Right lobe of liver (tissue), 6 donors: ENCODE data around the gene MOV10. TPM values are rescaled to one million over a fixed set of nuclear protein-coding genes. Genes with fewer than 3 reads are reported as not detected.

Experiments used
- ATAC-seq, 4 donors: fragments of 200-7000 bp; cut with Tn5 transposase; one replicate each; pipeline ENCODE4 v1.9.1; 2020; ENCODE audit warnings: mild to moderate bottlenecking in 4 of 4, moderate library complexity in 4 of 4
- DNase-seq, 3 donors: peaks; one replicate each; pipeline ENCODE4 v3.0.0-alpha.2; 2020
- H3K27ac ChIP-seq, 3 donors: fragments of 200-600 bp; one replicate each; pipeline ENCODE4 v1.8.0; 2022
- H3K27me3 ChIP-seq, 2 donors: fragments of 200-600 bp; one replicate each; pipeline ENCODE4 v1.8.0; 2022
- H3K36me3 ChIP-seq, 4 donors: fragments of 200-600 bp; sonication (generic) in 1 of 4; one replicate each; pipeline versions ENCODE4 v1.5.1 to v1.8.0; 2017 to 2022; ENCODE audit warnings: control low read depth in 1 of 4
- H3K4me1 ChIP-seq, 4 donors: fragments of 200-600 bp; sonication (generic) in 1 of 4; one replicate each; pipeline versions ENCODE4 v1.5.1 to v1.8.0; 2017 to 2022; ENCODE audit warnings: control low read depth in 1 of 4
- H3K4me3 ChIP-seq, 3 donors: fragments of 200-600 bp; one replicate each; pipeline ENCODE4 v1.8.0; 2022
- H3K9me3 ChIP-seq, 4 donors: fragments of 200-600 bp; sonication (generic) in 1 of 4; one replicate each; pipeline versions ENCODE4 v1.5.1 to v1.8.0; 2017 to 2022; ENCODE audit warnings: control low read depth in 1 of 4
- POLR2A ChIP-seq: fragments of 450-650 bp; IDR thresholded peaks from one replicate; pipeline ENCODE4 v1.6.1; 2017; ENCODE audit warnings: antibody characterized with exemption, mild to moderate bottlenecking
- WGBS: methylation state at CpG from one replicate; pipeline ENCODE4 v1.1.6; 2018; ENCODE audit warnings: low coverage, low lambda C conversion rate; ENCODE audit not compliant: insufficient coverage; ENCODE audit errors: missing lambda C conversion rate; 5-methylcytosine and 5-hydroxymethylcytosine counted together
- intact Hi-C, 2 donors: fragments of 100-400 bp; cut with DNase I; formaldehyde crosslinking; loops; one replicate each; pipeline versions ENCODE4 v1.11.2 to v1.14.1; 2022
- total RNA-seq, 6 experiments: library from RNA; depleted of rRNA in 2 of 6; stranded (reverse); fragments of >200 nt in 2 of 6; fragmentation: NEBNext Ultra II Directional in 3 of 6; extraction: Animal tissue kit (Norgen Biotek cat#: 25700) in 3 of 6; gene quantifications; one replicate each; pipeline versions ENCODE4 v1.1.0 to v1.2.4, GENCODE V29; 2016 to 2023
- TF ChIP-seq, protein P1 (sequence below), 4 donors: fragments of 200-600 bp in 3 of 4; fragments of 450-650 bp in 1 of 4; IDR thresholded peaks; one replicate each; pipeline versions ENCODE4 v1.5.1 to v1.8.0; 2016 to 2022; ENCODE audit warnings: antibody characterized with exemption in 4 of 4, mild to moderate bottlenecking in 2 of 4
- donor health status: DM: no; HTN: yes; CAD: no.
- donor health status: DM: no; HTN: no; CAD: no.
- donor health status: DM: no; HTN: no; CAD: no.
- donor health status: DM: no; HTN: yes; CAD: no.
- donor health status: DM: no; HTN: yes; CAD: no.

The MOV10 gene
- total RNA-seq, 6 experiments from 2014 or later = 32.3 to 55.8 (median 46.2) TPM

DNA sequence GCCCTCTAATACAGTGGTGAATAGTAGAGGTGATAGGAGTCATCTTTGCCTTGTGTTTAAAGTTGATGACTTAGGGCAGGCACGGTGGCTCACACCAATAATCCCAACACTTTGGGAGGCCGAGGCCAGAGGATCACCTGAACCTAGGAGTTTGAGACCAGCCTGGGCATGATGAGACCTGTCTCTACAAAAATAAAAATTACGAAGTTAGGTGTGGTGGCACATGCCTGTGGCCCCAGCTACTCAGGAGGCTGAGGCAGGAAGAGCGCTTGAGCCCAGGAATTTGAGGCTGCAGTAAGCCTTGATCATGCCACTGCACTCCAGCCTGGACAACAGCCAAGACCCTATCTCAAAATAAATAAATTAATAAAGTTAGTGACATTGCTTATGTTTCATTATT lies 28.2 kb upstream of the MOV10 start:
- Histone ChIP-seq H3K4me1 (no peaks in the 10 kb centered on the region), H3K9me3 (no peaks in the 10 kb centered on the region), H3K27ac (no peak overlapping the region), H3K36me3 (peaks cover 0 to 12% (median 6%) of the 10 kb centered on the region in 4 donors), H3K4me3 (no peak overlapping the region), H3K27me3 (no peaks in the 10 kb centered on the region)
- WGBS = 100% methylated on average over 3 of the region's 4 CpGs
- ATAC-seq = no peak
- DNase-seq = no peak
- intact Hi-C loops = no loop called here
- no peak for TF ChIP-seq POLR2A
- TF ChIP-seq, protein P1, sequence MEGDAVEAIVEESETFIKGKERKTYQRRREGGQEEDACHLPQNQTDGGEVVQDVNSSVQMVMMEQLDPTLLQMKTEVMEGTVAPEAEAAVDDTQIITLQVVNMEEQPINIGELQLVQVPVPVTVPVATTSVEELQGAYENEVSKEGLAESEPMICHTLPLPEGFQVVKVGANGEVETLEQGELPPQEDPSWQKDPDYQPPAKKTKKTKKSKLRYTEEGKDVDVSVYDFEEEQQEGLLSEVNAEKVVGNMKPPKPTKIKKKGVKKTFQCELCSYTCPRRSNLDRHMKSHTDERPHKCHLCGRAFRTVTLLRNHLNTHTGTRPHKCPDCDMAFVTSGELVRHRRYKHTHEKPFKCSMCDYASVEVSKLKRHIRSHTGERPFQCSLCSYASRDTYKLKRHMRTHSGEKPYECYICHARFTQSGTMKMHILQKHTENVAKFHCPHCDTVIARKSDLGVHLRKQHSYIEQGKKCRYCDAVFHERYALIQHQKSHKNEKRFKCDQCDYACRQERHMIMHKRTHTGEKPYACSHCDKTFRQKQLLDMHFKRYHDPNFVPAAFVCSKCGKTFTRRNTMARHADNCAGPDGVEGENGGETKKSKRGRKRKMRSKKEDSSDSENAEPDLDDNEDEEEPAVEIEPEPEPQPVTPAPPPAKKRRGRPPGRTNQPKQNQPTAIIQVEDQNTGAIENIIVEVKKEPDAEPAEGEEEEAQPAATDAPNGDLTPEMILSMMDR (IDR thresholded peaks at IDR 0.05) = no peak

DNA sequence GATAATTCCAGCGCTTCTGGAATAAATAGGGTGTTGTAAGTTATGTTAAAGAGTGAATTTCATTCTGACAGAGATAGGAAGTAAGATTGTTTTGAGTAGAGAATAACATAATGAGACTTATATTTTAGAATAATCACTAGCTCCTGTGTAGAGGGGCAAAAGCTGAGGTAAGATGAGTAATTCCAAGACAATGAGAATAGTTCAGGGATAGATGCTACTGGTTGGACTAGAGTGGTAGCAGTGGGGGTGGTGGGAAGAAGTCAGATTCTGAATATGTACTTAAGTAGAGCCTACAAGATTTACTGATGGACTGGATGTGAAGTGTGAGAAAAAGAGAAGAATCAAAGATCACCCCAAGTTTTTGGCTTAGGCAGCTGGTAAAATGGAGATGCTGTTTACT lies 23.3 kb upstream of the MOV10 start:
- 100% methylated on average over 1 of the region's 1 CpG for WGBS
- ATAC-seq (no peak), DNase-seq (no peak)
- no peaks in the 10 kb centered on the region for H3K4me1 ChIP-seq
- intact Hi-C loops = no loop called here
- H3K9me3 ChIP-seq = no peaks in the 10 kb centered on the region
- no peak overlapping the region for H3K27ac ChIP-seq
- peaks cover 0 to 29% (median 5%) of the 10 kb centered on the region in 4 donors for H3K36me3 ChIP-seq
- H3K27me3 ChIP-seq = no peaks in the 10 kb centered on the region
- no peak for TF ChIP-seq POLR2A
- TF ChIP-seq, protein P1 (IDR thresholded peaks at IDR 0.05) = no peak
- no peak overlapping the region for H3K4me3 ChIP-seq

DNA sequence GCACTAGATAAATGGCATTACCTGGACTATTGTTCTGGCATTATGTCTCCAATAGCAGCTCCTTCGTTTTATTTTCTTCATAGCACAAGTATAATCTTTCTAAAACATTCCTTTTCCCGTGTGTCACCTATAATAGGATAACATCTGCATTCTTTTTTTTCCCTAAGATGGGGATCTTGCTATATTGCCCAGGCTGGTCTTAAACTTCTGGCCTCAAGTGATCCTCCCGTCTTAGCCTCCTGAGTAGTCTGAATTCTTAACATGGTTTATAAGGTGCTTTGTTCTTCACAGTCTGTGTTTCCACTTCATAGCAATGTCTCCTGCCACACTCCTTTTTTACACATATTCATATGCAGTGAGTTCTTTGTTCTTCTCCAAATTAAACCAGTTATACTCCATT lies 8.6 kb upstream of the MOV10 start:
- no peak overlapping the region for H3K27ac ChIP-seq
- 98% methylated on average over 3 of the region's 3 CpGs for WGBS
- H3K9me3 ChIP-seq = no peaks in the 10 kb centered on the region
- peaks cover 0 to 77% (median 14%) of the 10 kb centered on the region in 4 donors for H3K36me3 ChIP-seq
- no peak overlapping the region for H3K4me3 ChIP-seq
- H3K4me1 ChIP-seq = no peaks in the 10 kb centered on the region
- DNase-seq (no peak), ATAC-seq (no peak)
- intact Hi-C loops = no loop called here
- H3K27me3 ChIP-seq = no peaks in the 10 kb centered on the region
- TF ChIP-seq POLR2A = no peak
- TF ChIP-seq, protein P1 (IDR thresholded peaks at IDR 0.05) = no peak

DNA sequence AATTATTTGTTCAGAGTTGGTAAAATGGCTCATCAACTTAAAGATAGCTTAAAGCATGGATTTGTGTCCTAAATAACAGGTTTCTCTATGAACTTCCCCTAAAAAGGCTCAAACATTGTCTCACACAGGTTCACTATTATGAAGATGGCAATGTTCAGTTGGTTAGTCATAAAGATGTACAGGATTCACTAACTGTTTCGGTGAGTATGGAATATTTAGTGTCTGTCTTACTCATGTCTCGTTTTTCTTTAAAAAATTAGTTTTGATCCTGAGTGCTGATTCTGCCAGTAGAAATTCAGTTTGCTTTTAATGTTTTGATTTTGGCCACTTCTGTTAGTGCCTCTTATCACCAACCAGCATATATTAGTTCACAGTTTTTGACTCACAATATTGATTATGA lies 7.5 kb upstream of the MOV10 start:
- peaks cover 0 to 76% (median 9%) of the 10 kb centered on the region in 4 donors for H3K36me3 ChIP-seq
- DNase-seq (no peak), ATAC-seq (no peak)
- no peaks in the 10 kb centered on the region for H3K27me3 ChIP-seq
- H3K4me1 ChIP-seq = no peaks in the 10 kb centered on the region
- no peak overlapping the region for H3K4me3 ChIP-seq
- TF ChIP-seq POLR2A = no peak
- TF ChIP-seq, protein P1 (IDR thresholded peaks at IDR 0.05) = no peak
- H3K9me3 ChIP-seq = no peaks in the 10 kb centered on the region
- H3K27ac ChIP-seq = no peak overlapping the region
- WGBS = 94% methylated on average over 2 of the region's 2 CpGs
- intact Hi-C loops = no loop called here

DNA sequence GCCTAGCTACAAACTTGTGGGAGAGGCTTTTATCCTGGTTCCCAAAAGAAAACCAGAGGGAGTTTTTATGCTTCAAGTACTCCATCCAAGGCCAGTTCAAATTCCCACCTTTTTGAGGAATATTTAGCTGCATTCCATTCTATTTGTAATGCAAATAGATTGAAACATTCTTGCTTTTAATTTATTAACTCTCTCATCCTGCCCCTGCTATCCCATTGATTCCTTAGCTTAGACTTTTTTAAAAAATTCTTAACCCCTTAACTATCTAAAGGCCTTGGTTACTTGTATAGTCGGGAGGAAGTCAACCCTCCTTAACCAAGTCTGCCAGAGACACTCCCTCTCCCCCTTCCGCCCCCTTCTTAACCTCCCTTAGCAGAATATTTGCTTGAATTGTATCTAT lies 2.5 kb upstream of the MOV10 start:
- no peak for DNase-seq
- H3K36me3 ChIP-seq = peaks cover 0 to 42% (median 7%) of the 10 kb centered on the region in 4 donors
- no peak overlapping the region for H3K4me3 ChIP-seq
- 69% methylated on average over 2 of the region's 2 CpGs for WGBS
- no peaks in the 10 kb centered on the region for H3K9me3 ChIP-seq
- ATAC-seq = no peak
- no peaks in the 10 kb centered on the region for H3K27me3 ChIP-seq
- H3K27ac ChIP-seq = no peak overlapping the region
- intact Hi-C loops = no loop called here
- TF ChIP-seq POLR2A = no peak
- TF ChIP-seq, protein P1 (IDR thresholded peaks at IDR 0.05) = no peak
- H3K4me1 ChIP-seq = peaks cover 0 to 19% (median 5%) of the 10 kb centered on the region in 4 donors
